GM18498 (cell line): Measurements from ENCODE around the gene TBX3.
"Not testable (repeated sequence)": the region's sequence is repeated elsewhere in the genome, so short reads cannot be mapped to it uniquely, and the experiment has no call there.

Experiments used
- ATAC-seq: cut with Tn5 transposase; IDR thresholded peaks from one replicate; pipeline ENCODE4 v1.9.1; 2021; ENCODE audit warnings: mild to moderate bottlenecking, moderate library complexity; ENCODE audit not compliant: unreplicated experiment

Gene TBX3

GRCh38 chr12:114684098-114684869, at the start of gene TBX3:
Gene TBX3 (minus strand): TSS chr12:114684175. CDS start chr12:114683200, 975 bp downstream.
- no peak for ATAC-seq

- ATAC-seq: no peak
Observed at GRCh38 chr12:114732426-114733030, 48.6 kb upstream of the TBX3 start.

GRCh38 chr12:114729731-114730130, 45.8 kb upstream of the TBX3 start:
- no peak for ATAC-seq

GRCh38 chr12:114726092-114726710, 42.2 kb upstream of the TBX3 start:
- no peak for ATAC-seq

DNA sequence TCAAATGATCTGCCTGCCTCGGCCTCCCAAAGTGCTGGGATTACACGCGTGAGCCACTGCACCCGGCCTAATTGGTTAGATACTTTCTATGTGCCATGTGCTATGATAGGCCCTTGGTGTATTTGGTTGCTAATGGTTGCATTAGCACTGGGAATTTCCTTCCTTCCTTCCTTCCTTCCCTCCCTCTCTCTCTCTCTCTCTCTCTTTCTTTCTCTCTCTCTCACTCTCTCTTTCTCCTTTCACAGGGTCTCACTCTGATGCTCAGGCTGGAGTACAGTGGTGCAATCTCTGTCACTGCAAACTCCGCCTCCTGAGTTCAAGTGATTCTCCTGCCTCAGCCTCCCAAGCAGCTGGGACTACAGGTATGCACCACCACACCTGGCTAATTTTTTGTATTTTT, 38.2 kb upstream of the TBX3 start:
- ATAC-seq: not testable (repeated sequence)

DNA sequence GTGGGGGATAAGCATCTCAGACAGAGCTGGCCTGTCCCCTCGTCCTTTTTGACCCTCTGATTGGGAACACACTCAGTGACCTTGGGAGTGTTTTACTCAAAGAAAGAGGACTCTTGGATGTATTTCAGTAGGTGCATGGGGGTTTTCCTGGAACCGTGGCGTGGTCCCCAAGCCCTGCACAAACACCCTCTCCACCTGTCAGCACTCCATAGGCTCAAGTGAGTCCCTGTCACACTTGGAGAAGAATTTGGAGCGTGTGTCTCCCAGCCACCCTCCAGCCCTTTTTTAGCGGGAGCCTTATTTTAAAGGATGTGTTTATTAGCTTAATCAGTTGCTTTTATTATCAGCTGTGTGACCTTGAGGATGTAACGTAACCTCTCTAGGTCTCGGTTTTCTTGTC, 37.3 kb upstream of the TBX3 start:
- no peak for ATAC-seq

GRCh38 chr12:114713466-114714215, 29.7 kb upstream of the TBX3 start:
- no peak for ATAC-seq

- ATAC-seq: no peak
Observed at GRCh38 chr12:114711689-114712152, 27.7 kb upstream of the TBX3 start.

DNA sequence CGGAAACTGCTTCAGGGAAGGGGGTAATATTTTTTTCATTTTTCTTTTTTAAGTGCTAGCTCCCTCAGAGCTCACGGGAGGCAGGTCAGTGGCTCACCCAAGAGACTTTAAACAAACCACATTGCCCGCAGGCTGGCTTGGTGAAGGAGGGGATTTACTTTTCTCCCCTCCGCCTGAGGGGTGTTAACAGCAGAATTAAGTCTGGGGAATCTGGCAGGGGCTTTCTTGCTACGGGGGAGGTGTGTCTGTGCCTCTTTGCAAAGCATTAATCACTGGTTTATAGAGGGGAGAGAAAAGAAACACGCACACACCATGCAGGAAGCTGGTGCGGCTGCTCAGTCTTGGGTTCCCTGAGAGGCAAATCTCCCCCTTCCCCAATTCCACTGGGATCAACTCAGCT, 26.2 kb upstream of the TBX3 start:
- no peak for ATAC-seq

DNA sequence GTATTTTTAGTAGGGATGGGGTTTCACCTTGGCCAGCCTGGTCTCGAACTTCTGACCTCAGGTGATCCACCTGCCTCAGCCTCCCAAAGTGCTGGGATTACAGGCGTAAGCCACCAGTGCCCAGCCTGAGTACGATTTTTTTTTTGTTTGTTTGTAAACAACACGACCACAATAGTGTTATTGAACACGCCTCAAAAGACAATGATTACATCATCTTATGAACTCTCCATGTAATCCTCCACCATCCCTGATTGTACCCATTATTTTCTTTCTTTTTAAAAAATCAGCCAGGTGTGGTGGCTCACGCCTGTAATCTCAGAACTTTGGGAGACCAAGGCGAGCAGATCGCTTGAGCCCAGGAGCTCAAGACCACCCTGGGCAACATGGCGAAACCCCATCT, 25.1 kb upstream of the TBX3 start:
- no peak for ATAC-seq

GRCh38 chr12:114708598-114708997, 24.6 kb upstream of the TBX3 start:
- not testable (repeated sequence) for ATAC-seq

GRCh38 chr12:114704096-114704495, 20.1 kb upstream of the TBX3 start:
- ATAC-seq: no peak

GRCh38 chr12:114703060-114703493, 19.1 kb upstream of the TBX3 start:
- ATAC-seq: no peak

DNA sequence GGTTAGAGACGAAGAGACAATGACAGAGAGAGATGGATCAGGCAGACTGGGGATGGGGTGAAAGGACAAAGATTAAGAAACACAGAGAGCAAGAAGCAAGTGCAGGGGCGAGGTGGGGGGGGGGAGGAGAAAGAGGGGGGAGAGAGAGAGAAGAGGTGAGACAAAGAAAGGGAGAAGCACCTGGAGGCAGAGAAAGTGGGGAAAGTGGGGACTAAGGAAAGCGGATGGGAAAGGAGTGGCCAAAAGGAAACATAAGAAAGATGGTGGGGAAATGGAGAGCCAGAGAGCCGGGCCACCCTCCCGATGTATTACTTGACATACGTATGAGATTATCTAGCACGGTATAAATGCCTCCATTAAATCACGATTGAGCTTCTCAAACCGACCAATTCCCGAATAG, 18.5 kb upstream of the TBX3 start:
- ATAC-seq: no peak

GRCh38 chr12:114701553-114701952, 17.6 kb upstream of the TBX3 start:
- no peak for ATAC-seq

GRCh38 chr12:114701104-114701414, 17.1 kb upstream of the TBX3 start:
- ATAC-seq: no peak

DNA sequence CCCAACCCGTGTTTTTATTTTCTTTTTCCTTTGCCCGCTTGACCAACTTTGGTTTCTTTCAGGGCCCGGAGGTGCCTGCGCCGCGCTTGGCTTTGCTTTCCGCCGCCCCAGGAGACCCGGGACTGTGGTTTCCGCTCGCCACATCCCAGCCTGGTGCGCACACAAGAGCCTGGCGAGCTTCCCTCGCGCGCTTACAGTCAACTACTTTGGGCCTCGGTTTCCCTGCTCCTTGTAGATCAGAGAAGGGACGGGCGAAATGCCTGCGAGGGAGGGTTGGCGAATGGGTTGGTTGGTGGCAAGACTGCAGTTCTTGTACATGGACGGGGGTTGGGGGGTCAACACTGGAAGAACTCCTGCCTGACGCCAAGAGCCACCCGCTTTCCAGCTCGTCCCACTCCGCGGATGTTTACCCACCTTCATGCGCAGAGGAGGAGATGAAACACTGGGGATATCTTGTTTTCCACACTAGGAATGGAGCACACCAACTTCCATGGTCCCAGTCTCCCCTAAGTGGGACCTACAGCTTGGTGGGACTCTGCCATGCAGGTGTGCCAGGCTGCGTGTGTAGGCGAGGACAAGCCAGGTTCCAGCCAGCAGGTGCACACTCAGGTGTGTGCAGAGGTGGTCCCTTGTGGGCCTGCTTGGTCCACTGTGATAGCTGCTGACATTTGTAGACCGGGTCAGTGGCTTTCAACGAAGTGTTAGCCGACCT, 16.6 kb upstream of the TBX3 start:
- no peak for ATAC-seq

- ATAC-seq: no peak
Observed at GRCh38 chr12:114698566-114699163, 14.7 kb upstream of the TBX3 start.

GRCh38 chr12:114697741-114698565, 14.0 kb upstream of the TBX3 start:
- no peak for ATAC-seq
